IMR-90 (cell line): ENCODE data around the gene EVL. TPM values are rescaled to one million over a fixed set of nuclear protein-coding genes. Genes with fewer than 3 reads are reported as not detected.

Source experiments
- ATAC-seq: fragments of 200-7000 bp; cut with Tn5 transposase; 2 replicates; pipeline ENCODE4 v1.9.1; 2020; ENCODE audit warnings: low read depth, mild to moderate bottlenecking, moderate library complexity
- BruUV-seq: library from RNA; stranded (reverse); fragments of 400-500 nt; replicated peaks from 2 replicates; lab custom pipeline; 2021; lab: Mats Ljungman, UMichigan
- CTCF ChIA-PET: fragments of 300-600 bp; formaldehyde crosslinking; extraction: SDS; loops from one replicate; lab custom pipeline; 2021; ENCODE audit warnings: antibody characterized with exemption; lab: Yijun Ruan, JAX
- POLR2A ChIA-PET: fragments of 300-600 bp; sonication (Branson Sonifier 250); formaldehyde crosslinking; loops from one replicate; lab custom pipeline; 2022; ENCODE audit warnings: antibody characterized with exemption; ENCODE audit not compliant: unreplicated experiment; lab: Charles Lee
- DNase-seq: peaks from one replicate; pipeline ENCODE4 v3.0.0; 2013
- H2AFZ ChIP-seq: replicated peaks from 2 replicates; pipeline ENCODE3; 2013; ENCODE audit warnings: low read length, mild to moderate bottlenecking; ENCODE audit not compliant: poor library complexity
- H2AK5ac ChIP-seq: 2 replicates; pipeline ENCODE4 v1.6.1; 2013; ENCODE audit warnings: low read depth, low read length, inconsistent platforms
- H2AK9ac ChIP-seq: replicated peaks from 2 replicates; pipeline ENCODE3; 2013; ENCODE audit warnings: mild to moderate bottlenecking, low read depth, low read length, moderate library complexity; ENCODE audit not compliant: poor library complexity
- H2BK120ac ChIP-seq: 2 replicates; pipeline ENCODE4 v1.6.1; 2013; ENCODE audit warnings: low read depth, low read length, inconsistent platforms
- H2BK15ac ChIP-seq: 3 replicates; pipeline ENCODE4 v1.6.1; 2013; ENCODE audit warnings: low read depth, low read length, inconsistent platforms
- H2BK20ac ChIP-seq: 2 replicates; pipeline ENCODE4 v1.6.1; 2013; ENCODE audit warnings: low read depth, mild to moderate bottlenecking, inconsistent platforms, low read length, moderate library complexity
- H2BK5ac ChIP-seq: 2 replicates; pipeline ENCODE4 v1.6.1; 2013; ENCODE audit warnings: mild to moderate bottlenecking, low read depth, low read length, inconsistent platforms; ENCODE audit not compliant: poor library complexity, severe bottlenecking
- H3K14ac ChIP-seq: replicated peaks from 2 replicates; pipeline ENCODE4 v1.6.1; 2013; ENCODE audit warnings: low read depth, low read length, inconsistent platforms
- H3K18ac ChIP-seq: 2 replicates; pipeline ENCODE4 v1.6.1; 2013; ENCODE audit warnings: low read depth, low read length, control low read depth
- H3K23ac ChIP-seq: 2 replicates; pipeline ENCODE4 v1.6.1; 2013; ENCODE audit warnings: low read depth, low read length, inconsistent platforms
- H3K27ac ChIP-seq: 2 replicates; pipeline ENCODE4 v1.5.1; 2013; ENCODE audit warnings: mild to moderate bottlenecking, control low read depth, low read length; ENCODE audit not compliant: insufficient read depth
- H3K27me3 ChIP-seq: 2 replicates; pipeline ENCODE4 v1.6.1; 2013; ENCODE audit warnings: low read length; ENCODE audit not compliant: control insufficient read depth, insufficient read depth
- H3K36me3 ChIP-seq: 2 replicates; pipeline ENCODE4 v1.6.1; 2013; ENCODE audit warnings: low read length, mixed read lengths; ENCODE audit not compliant: control insufficient read depth, insufficient read depth
- H3K4ac ChIP-seq: 2 replicates; pipeline ENCODE4 v1.6.1; 2013; ENCODE audit warnings: low read depth, low read length, inconsistent platforms
- H3K4me1 ChIP-seq: 2 replicates; pipeline ENCODE4 v1.6.1; 2013; ENCODE audit warnings: low read length, mixed read lengths; ENCODE audit not compliant: control insufficient read depth, insufficient read depth
- H3K4me2 ChIP-seq: 2 replicates; pipeline ENCODE4 v1.6.1; 2013; ENCODE audit warnings: low read depth, mild to moderate bottlenecking, control low read depth, low read length, moderate library complexity
- H3K4me3 ChIP-seq: 2 replicates; pipeline ENCODE4 v1.5.1; 2013; ENCODE audit warnings: low read depth, mild to moderate bottlenecking, control low read depth, low read length, moderate library complexity; ENCODE audit not compliant: insufficient read depth
- H3K56ac ChIP-seq: 2 replicates; pipeline ENCODE4 v1.6.1; 2013; ENCODE audit warnings: low read length, inconsistent platforms; ENCODE audit not compliant: insufficient read depth; ENCODE audit errors: extremely low read depth
- H3K79me1 ChIP-seq, 2 experiments: 2 replicates each; pipeline ENCODE4 v1.6.1; 2013; ENCODE audit warnings: low read length in 2 of 2, inconsistent platforms in 1 of 2, low read depth in 1 of 2
- H3K9ac ChIP-seq: 2 replicates; pipeline ENCODE4 v1.6.1; 2013; ENCODE audit warnings: low read depth, low read length, control low read depth
- H3K9me1 ChIP-seq: 2 replicates; pipeline ENCODE4 v1.6.1; 2013; ENCODE audit warnings: low read length, inconsistent platforms; ENCODE audit not compliant: insufficient read depth
- H3K9me3 ChIP-seq: 2 replicates; pipeline ENCODE4 v1.6.1; 2013; ENCODE audit warnings: low read length; ENCODE audit not compliant: control insufficient read depth, insufficient read depth
- H4K20me1 ChIP-seq: 2 replicates; pipeline ENCODE4 v1.6.1; 2013; ENCODE audit warnings: low read length, inconsistent platforms; ENCODE audit not compliant: insufficient read depth
- H4K5ac ChIP-seq: 2 replicates; pipeline ENCODE4 v1.6.1; 2013; ENCODE audit warnings: mild to moderate bottlenecking, low read depth, low read length, control low read depth
- H4K8ac ChIP-seq, 2 experiments: 2 replicates each; pipeline ENCODE4 v1.6.1; 2013; ENCODE audit warnings: low read depth in 2 of 2, low read length in 2 of 2, control low read depth in 1 of 2, inconsistent platforms in 1 of 2
- H4K91ac ChIP-seq: 2 replicates; pipeline ENCODE4 v1.6.1; 2013; ENCODE audit warnings: low read depth, low read length, inconsistent platforms; ENCODE audit not compliant: insufficient read depth
- BHLHE40 ChIP-seq: fragments of 150-350 bp; IDR thresholded peaks from 2 replicates; pipeline ENCODE4 v1.6.1; 2016; ENCODE audit warnings: mild to moderate bottlenecking, low read depth, low read length
- CEBPB ChIP-seq: IDR thresholded peaks from 2 replicates; pipeline ENCODE4 v1.6.1; 2012; ENCODE audit warnings: low read depth, low read length, improper control_type of control experiment
- CHD1 ChIP-seq: IDR thresholded peaks from 2 replicates; pipeline ENCODE4 v1.6.1; 2012; ENCODE audit warnings: low read depth, low read length, improper control_type of control experiment
- CTCF ChIP-seq: conservative IDR thresholded peaks from 2 replicates; pipeline ENCODE4 v1.5.1; 2012; ENCODE audit warnings: mild to moderate bottlenecking, low read depth, low read length, improper control_type of control experiment
- ELK1 ChIP-seq: fragments of 150-350 bp; IDR thresholded peaks from 2 replicates; pipeline ENCODE4 v1.6.1; 2016; ENCODE audit warnings: low read depth, mild to moderate bottlenecking, low read length, moderate library complexity, borderline replicate concordance
- FOS ChIP-seq: fragments of 150-350 bp; IDR thresholded peaks from 2 replicates; pipeline ENCODE4 v1.6.1; 2016; ENCODE audit warnings: low read depth, low read length
- MAZ ChIP-seq: IDR thresholded peaks from 2 replicates; pipeline ENCODE4 v1.6.1; 2012; ENCODE audit warnings: low read depth, mild to moderate bottlenecking, low read length, improper control_type of control experiment, moderate library complexity, borderline replicate concordance
- NFE2L2 ChIP-seq: fragments of 150-350 bp; IDR thresholded peaks from 2 replicates; pipeline ENCODE4 v1.6.1; 2016; ENCODE audit warnings: low read depth, mild to moderate bottlenecking, low read length
- POLR2A ChIP-seq: IDR thresholded peaks from 2 replicates; pipeline ENCODE4 v1.6.1; 2012; ENCODE audit warnings: mild to moderate bottlenecking, low read depth, low read length
- USF2 ChIP-seq: fragments of 150-350 bp; IDR thresholded peaks from 2 replicates; pipeline ENCODE4 v1.6.1; 2017; ENCODE audit warnings: mild to moderate bottlenecking, antibody characterized with exemption, low read length, low read depth
- WGBS, 2 experiments: methylation state at CpG; one replicate each; pipeline versions ENCODE4 v1.1.5 to v1.1.7; 2013; ENCODE audit warnings: missing lambda C conversion rate in 2 of 2; ENCODE audit not compliant: insufficient read length in 1 of 2; ENCODE audit errors: extremely low coverage in 2 of 2; 5-methylcytosine and 5-hydroxymethylcytosine counted together
- dilution Hi-C: fragments of 300-500 bp; cut with HindIII; formaldehyde crosslinking; loops from one replicate; pipeline ENCODE4 v1.14.3; 2018; ENCODE audit warnings: low sequenced_read_pairs; ENCODE audit not compliant: unreplicated experiment
- in situ Hi-C: fragments of 300-500 bp; cut with MboI; formaldehyde crosslinking; loops from 3 replicates; pipeline ENCODE4 v1.14.3; 2019; ENCODE audit warnings: low sequenced_read_pairs, inconsistent platforms, mixed read lengths
- intact Hi-C: fragments of 100-400 bp; cut with micrococcal nuclease; formaldehyde crosslinking; loops from 2 replicates; pipeline ENCODE4 v1.10.0; 2022
- polyA plus RNA-seq, 3 experiments: library from polyadenylated mRNA; depleted of rRNA; stranded (reverse); fragments of >200 nt; gene quantifications; 2 replicates each; pipeline ENCODE4 v1.2.3, GENCODE V29; 2012; ENCODE audit warnings: low replicate concordance in 1 of 3
- total RNA-seq: library from RNA; depleted of rRNA; stranded (reverse); fragments of >200 nt; gene quantifications from 2 replicates; pipeline ENCODE4 v1.2.3, GENCODE V29; 2012

The EVL gene
- total and polyA plus RNA-seq, 2 of the 4 experiments (the other 2 are of a cell fraction) = 7.2 to 36.5 TPM

GRCh38 chr14:100165831-100166440 lies 100.7 kb downstream of the EVL start:
- no peak overlapping the region for H3K23ac ChIP-seq
- H2BK15ac ChIP-seq = no peak overlapping the region
- no peak for ATAC-seq
- POLR2A ChIA-PET = no interaction called here
- DNase-seq = no peak
- no peak overlapping the region for H3K27ac ChIP-seq
- no peak overlapping the region for H3K4me3 ChIP-seq
- no CpG with 5 or more reads among the region's 16 CpGs for WGBS, 2 experiments
- H2BK120ac ChIP-seq = no peak overlapping the region
- H3K18ac ChIP-seq = no peak overlapping the region
- H2AK5ac ChIP-seq = no peak overlapping the region
- no peak overlapping the region for H3K4ac ChIP-seq
- H2BK5ac ChIP-seq = no peak overlapping the region
- H3K9me3 ChIP-seq = no peaks in the 10 kb centered on the region; the same call in 1 of the 2 replicates
- no peak overlapping the region for H3K9ac ChIP-seq
- intact Hi-C loops (no loop called here), in situ Hi-C loops (no loop called here), dilution Hi-C loops (no loop called here)
- TF ChIP-seq POLR2A = no peak
- TF ChIP-seq NFE2L2 = no peak
- no peak for TF ChIP-seq CHD1
- no peak for TF ChIP-seq USF2
- TF ChIP-seq ELK1 = no peak
- no peak for TF ChIP-seq FOS
- no peak for TF ChIP-seq CEBPB
- no peak for TF ChIP-seq MAZ
- no peak for TF ChIP-seq CTCF
- TF ChIP-seq BHLHE40 = no peak
- no peaks in the 10 kb centered on the region for H3K9me1 ChIP-seq
- H2AFZ ChIP-seq = no peak overlapping the region
- H3K4me2 ChIP-seq = no peak overlapping the region; the same call in 1 of the 2 replicates
- no peak overlapping the region for H3K56ac ChIP-seq
- no peaks in the 10 kb centered on the region for H4K20me1 ChIP-seq
- no peak overlapping the region for H2BK20ac ChIP-seq
- H4K91ac ChIP-seq = no peak overlapping the region
- CTCF ChIA-PET = interaction anchor here (0.7 kb wide), 1 partner anchor 183 kb away, joined by 3 read pairs; no protein-coding TSS in a partner anchor
- no peak overlapping the region for H4K5ac ChIP-seq
- no TSS peak for BruUV-seq
- no peaks in the 10 kb centered on the region for H3K4me1 ChIP-seq
- peaks cover 21% of the 10 kb centered on the region for H3K27me3 ChIP-seq
- H3K14ac ChIP-seq = no peak overlapping the region
- no peaks in the 10 kb centered on the region for H3K79me1 ChIP-seq
- no peaks in the 10 kb centered on the region for H3K36me3 ChIP-seq
- H2AK9ac ChIP-seq = no peak overlapping the region
- no peak overlapping the region for H4K8ac ChIP-seq
